ENCODE data around the gene CDC37L1. TPM values are rescaled to one million over a fixed set of nuclear protein-coding genes. Genes with fewer than 3 reads are reported as not detected.
"Not testable (repeated sequence)": the region's sequence is repeated elsewhere in the genome, so short reads cannot be mapped to it uniquely, and the experiment has no call there.

CDC37L1 gene
- total RNA-seq, 1 donor from 2014 or later: 12.7 TPM

DNA sequence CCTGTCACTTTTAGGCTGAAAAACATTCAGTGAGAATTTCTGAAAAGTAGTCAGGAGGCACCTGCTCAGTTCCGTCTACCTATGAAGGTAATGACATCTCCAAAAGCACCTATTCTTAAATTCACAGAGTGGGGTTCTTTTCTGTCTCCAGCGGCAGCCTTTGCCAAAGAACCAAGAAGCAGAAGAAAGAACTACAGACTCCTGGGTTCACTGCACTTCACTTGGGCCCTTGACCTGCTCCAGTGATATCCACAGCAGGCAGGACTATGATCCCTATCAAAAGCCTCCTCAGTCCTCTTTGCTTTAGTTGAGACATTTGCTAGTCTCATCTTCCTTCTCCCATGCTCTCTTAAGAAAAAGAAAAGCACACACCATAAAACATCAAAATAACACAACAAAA is 37.0 kb upstream of the CDC37L1 start:
- Mint-ChIP-seq H3K27ac (no peak overlapping the region), H3K9me3 (no peaks in the 10 kb centered on the region), H3K4me3 (no peak overlapping the region), H3K36me3 (no peaks in the 10 kb centered on the region), H3K27me3 (ENCODE audit: low read depth) (no peaks in the 10 kb centered on the region), H3K4me1 (no peaks in the 10 kb centered on the region)
- DNase-seq (ENCODE audit: low spot score in 2 of 2, unreplicated experiment in 2 of 2): no peak
- TF ChIP-seq, protein P1, sequence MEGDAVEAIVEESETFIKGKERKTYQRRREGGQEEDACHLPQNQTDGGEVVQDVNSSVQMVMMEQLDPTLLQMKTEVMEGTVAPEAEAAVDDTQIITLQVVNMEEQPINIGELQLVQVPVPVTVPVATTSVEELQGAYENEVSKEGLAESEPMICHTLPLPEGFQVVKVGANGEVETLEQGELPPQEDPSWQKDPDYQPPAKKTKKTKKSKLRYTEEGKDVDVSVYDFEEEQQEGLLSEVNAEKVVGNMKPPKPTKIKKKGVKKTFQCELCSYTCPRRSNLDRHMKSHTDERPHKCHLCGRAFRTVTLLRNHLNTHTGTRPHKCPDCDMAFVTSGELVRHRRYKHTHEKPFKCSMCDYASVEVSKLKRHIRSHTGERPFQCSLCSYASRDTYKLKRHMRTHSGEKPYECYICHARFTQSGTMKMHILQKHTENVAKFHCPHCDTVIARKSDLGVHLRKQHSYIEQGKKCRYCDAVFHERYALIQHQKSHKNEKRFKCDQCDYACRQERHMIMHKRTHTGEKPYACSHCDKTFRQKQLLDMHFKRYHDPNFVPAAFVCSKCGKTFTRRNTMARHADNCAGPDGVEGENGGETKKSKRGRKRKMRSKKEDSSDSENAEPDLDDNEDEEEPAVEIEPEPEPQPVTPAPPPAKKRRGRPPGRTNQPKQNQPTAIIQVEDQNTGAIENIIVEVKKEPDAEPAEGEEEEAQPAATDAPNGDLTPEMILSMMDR (IDR thresholded peaks at IDR 0.05; ENCODE audit: unreplicated experiment): no peak

GRCh38 chr9:4654084-4654483 is 25.3 kb upstream of the CDC37L1 start:
- H3K36me3 Mint-ChIP-seq: peaks cover 3% of the 10 kb centered on the region
- no peaks in the 10 kb centered on the region for H3K4me1 Mint-ChIP-seq
- H3K9me3 Mint-ChIP-seq: peaks cover 2% of the 10 kb centered on the region
- no peaks in the 10 kb centered on the region for H3K27me3 Mint-ChIP-seq (ENCODE audit: low read depth)
- no peak for DNase-seq (ENCODE audit: low spot score in 2 of 2, unreplicated experiment in 2 of 2)
- TF ChIP-seq, protein P1 (IDR thresholded peaks at IDR 0.05; ENCODE audit: unreplicated experiment): no peak
- H3K27ac Mint-ChIP-seq: no peak overlapping the region
- H3K4me3 Mint-ChIP-seq: no peak overlapping the region

DNA sequence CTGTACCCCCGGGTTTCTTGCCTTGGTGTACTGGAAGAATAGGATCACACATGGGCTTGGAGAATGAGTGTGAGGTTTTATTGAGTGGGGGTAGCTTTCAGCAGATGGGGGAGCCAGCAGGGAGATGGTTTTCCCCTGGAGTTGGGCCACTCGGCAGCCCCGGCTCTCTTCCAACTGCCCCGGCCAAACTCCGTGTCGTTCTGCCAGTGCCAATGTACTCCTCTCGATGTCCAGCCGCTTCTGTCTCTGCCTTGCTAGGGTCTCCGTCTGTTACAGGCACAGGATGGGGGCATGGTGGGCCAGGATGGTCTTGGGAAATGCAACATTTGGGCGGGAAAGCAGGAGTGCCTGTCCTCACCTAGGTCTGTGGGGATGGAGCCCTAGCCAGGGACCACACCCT is 24.8 kb upstream of the CDC37L1 start:
- Mint-ChIP-seq H3K4me1 (no peaks in the 10 kb centered on the region), H3K27me3 (ENCODE audit: low read depth) (no peaks in the 10 kb centered on the region), H3K9me3 (no peaks in the 10 kb centered on the region), H3K4me3 (no peak overlapping the region), H3K36me3 (peaks cover 1% of the 10 kb centered on the region), H3K27ac (no peak overlapping the region)
- TF ChIP-seq, protein P1 (IDR thresholded peaks at IDR 0.05; ENCODE audit: unreplicated experiment): no peak
- DNase-seq (ENCODE audit: low spot score in 2 of 2, unreplicated experiment in 2 of 2): no peak

DNA sequence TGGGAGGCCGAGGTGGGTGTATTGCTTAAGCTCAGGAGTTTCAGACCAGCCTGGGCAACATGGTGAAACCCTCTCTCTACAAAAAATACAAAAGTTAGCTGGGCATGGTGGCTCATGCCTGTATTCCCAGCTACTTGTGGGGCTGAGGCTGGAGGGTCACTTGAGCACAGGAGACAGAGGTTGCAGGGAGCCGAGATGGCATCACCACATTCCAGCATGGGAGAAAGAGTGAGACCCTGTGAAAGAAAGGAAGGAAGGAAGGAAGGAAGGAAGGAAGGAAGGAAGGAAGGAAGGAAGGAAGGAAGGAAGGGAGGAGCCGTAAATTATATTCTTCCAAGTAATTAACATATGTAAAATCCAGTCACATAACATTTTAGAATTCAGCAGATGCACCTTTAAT is 23.2 kb upstream of the CDC37L1 start:
- H3K36me3 Mint-ChIP-seq; H3K27me3 Mint-ChIP-seq (ENCODE audit: low read depth); H3K4me1 Mint-ChIP-seq; H3K4me3 Mint-ChIP-seq; H3K9me3 Mint-ChIP-seq; DNase-seq (ENCODE audit: low spot score in 2 of 2, unreplicated experiment in 2 of 2); H3K27ac Mint-ChIP-seq: not testable (repeated sequence)

GRCh38 chr9:4656621-4657020 is 22.7 kb upstream of the CDC37L1 start:
- Mint-ChIP-seq H3K4me3 (no peak overlapping the region), H3K27ac (no peak overlapping the region), H3K4me1 (peaks cover 4% of the 10 kb centered on the region), H3K27me3 (ENCODE audit: low read depth) (no peaks in the 10 kb centered on the region), H3K9me3 (peaks cover 3% of the 10 kb centered on the region), H3K36me3 (peaks cover 6% of the 10 kb centered on the region)
- DNase-seq (ENCODE audit: low spot score in 2 of 2, unreplicated experiment in 2 of 2): no peak
- TF ChIP-seq, protein P1 (IDR thresholded peaks at IDR 0.05; ENCODE audit: unreplicated experiment): no peak

GRCh38 chr9:4657426-4658159 is 21.8 kb upstream of the CDC37L1 start:
- peaks cover 3% of the 10 kb centered on the region for H3K9me3 Mint-ChIP-seq
- no peak for DNase-seq (ENCODE audit: low spot score in 2 of 2, unreplicated experiment in 2 of 2)
- H3K36me3 Mint-ChIP-seq: peaks cover 6% of the 10 kb centered on the region
- no peak overlapping the region for H3K27ac Mint-ChIP-seq
- TF ChIP-seq, protein P1 (IDR thresholded peaks at IDR 0.05; ENCODE audit: unreplicated experiment): no peak
- no peaks in the 10 kb centered on the region for H3K27me3 Mint-ChIP-seq (ENCODE audit: low read depth)
- H3K4me3 Mint-ChIP-seq: no peak overlapping the region
- peaks cover 10% of the 10 kb centered on the region for H3K4me1 Mint-ChIP-seq

DNA sequence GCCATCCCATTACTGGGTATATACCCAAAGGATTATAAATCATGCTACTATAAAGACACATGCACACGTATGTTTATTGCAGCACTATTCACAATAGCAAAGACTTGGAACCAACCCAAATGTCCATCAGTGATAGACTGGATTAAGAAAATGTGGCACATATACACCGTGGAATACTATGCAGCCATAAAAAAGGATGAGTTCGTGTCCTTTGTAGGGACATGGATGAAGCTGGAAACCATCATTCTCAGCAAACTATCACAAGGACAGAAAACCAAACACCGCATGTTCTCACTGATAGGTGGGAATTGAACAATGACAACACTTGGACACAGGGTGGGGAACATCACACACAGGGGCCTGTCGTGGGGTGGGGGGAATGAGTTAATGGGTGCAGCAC is 18.7 kb upstream of the CDC37L1 start:
- not testable (repeated sequence) for H3K9me3 Mint-ChIP-seq; DNase-seq (ENCODE audit: low spot score in 2 of 2, unreplicated experiment in 2 of 2); H3K27ac Mint-ChIP-seq; H3K36me3 Mint-ChIP-seq; H3K4me3 Mint-ChIP-seq; H3K27me3 Mint-ChIP-seq (ENCODE audit: low read depth)
- peaks cover 38% of the 10 kb centered on the region for H3K4me1 Mint-ChIP-seq

Data from mesothelial cell of epicardium (in vitro differentiated cells).